K562 (cell line): Measurements from ENCODE around the gene PRPH2. TPM values are rescaled to one million over a fixed set of nuclear protein-coding genes. Genes with fewer than 3 reads are reported as not detected.

Experiments
- ATAC-seq: fragments of 200-7000 bp; cut with Tn5 transposase; 3 replicates; pipeline ENCODE4 v1.9.1; 2020; ENCODE audit warnings: moderate library complexity
- BruUV-seq: library from RNA; stranded (reverse); fragments of 400-500 nt; replicated peaks from 2 replicates; lab custom pipeline; 2021; lab: Mats Ljungman, UMichigan
- CTCF ChIA-PET: fragments of 300-600 bp; formaldehyde crosslinking; extraction: SDS; loops from one replicate; lab custom pipeline; 2021; ENCODE audit warnings: low intra/inter-chr PET ratio; lab: Yijun Ruan, JAX
- POLR2A ChIA-PET: fragments of 300-600, 350-650 bp; sonication (Branson Sonifier 250); formaldehyde crosslinking; extraction: SDS; loops from one replicate; lab custom pipeline; 2021; ENCODE audit warnings: antibody characterized with exemption, inconsistent platforms; lab: Yijun Ruan, JAX
- DNase-seq, 4 experiments: peaks; one replicate each; pipeline versions ENCODE4 v3.0.0 to v3.0.0-alpha.2; 2011 to 2018; ENCODE audit warnings: low spot score in 3 of 4, mixed read lengths in 3 of 4; ENCODE audit errors: extremely low read depth in 1 of 4
- FAIRE-seq: peaks from 2 replicates; lab custom pipeline; 2011; peaks lifted over from hg19 to GRCh38; lab: Jason Lieb, UNC
- H2AFZ ChIP-seq: 2 replicates; pipeline ENCODE4 v1.6.0; 2011; ENCODE audit warnings: low read depth, low read length, control low read depth, inconsistent platforms
- H3K27ac ChIP-seq: fragments of 200-600 bp; 3 replicates; pipeline ENCODE4 v1.8.0; 2011; ENCODE audit warnings: low read depth, mild to moderate bottlenecking, control low read depth, inconsistent platforms, low read length, moderate library complexity, mixed read lengths; ENCODE audit errors: extremely low read depth
- H3K27me3 ChIP-seq, 2 experiments: fragments of 300-600 bp in 1 of 2; 2 replicates in 1 of 2; 3 replicates in 1 of 2; pipeline versions ENCODE4 v1.6.0 to v1.8.0; 2011; ENCODE audit warnings: inconsistent platforms in 2 of 2, low read length in 2 of 2, mild to moderate bottlenecking in 1 of 2, mixed read lengths in 1 of 2, moderate library complexity in 1 of 2; ENCODE audit not compliant: control insufficient read depth in 2 of 2, insufficient read depth in 2 of 2
- H3K36me3 ChIP-seq: fragments of 300-600 bp; 3 replicates; pipeline ENCODE4 v1.8.0; 2011; ENCODE audit warnings: mild to moderate bottlenecking, low read length, inconsistent platforms; ENCODE audit not compliant: control insufficient read depth, insufficient read depth
- H3K4me1 ChIP-seq, 2 experiments: fragments of 200-600 bp in 1 of 2; replicated peaks in 1 of 2; 2 replicates in 1 of 2; 3 replicates in 1 of 2; pipeline versions ENCODE4 v1.5.1 to v1.8.0; 2011; ENCODE audit warnings: inconsistent platforms in 2 of 2, low read length in 2 of 2, mild to moderate bottlenecking in 1 of 2, mixed read lengths in 1 of 2, moderate library complexity in 1 of 2; ENCODE audit not compliant: control insufficient read depth in 2 of 2, insufficient read depth in 2 of 2
- H3K4me2 ChIP-seq: 2 replicates; pipeline ENCODE4 v1.6.1; 2011; ENCODE audit warnings: low read length, control low read depth, inconsistent platforms, mixed read lengths; ENCODE audit not compliant: insufficient read depth
- H3K4me3 ChIP-seq: fragments of 200-600 bp; sonication (generic), shearing (Covaris generic); 2 replicates; pipeline ENCODE4 v1.5.1; 2016; ENCODE audit warnings: control low read depth, inconsistent platforms
- H3K79me2 ChIP-seq: fragments of 200-600 bp; 3 replicates; pipeline ENCODE4 v1.8.0; 2011; ENCODE audit warnings: low read length, inconsistent platforms; ENCODE audit not compliant: control insufficient read depth, insufficient read depth
- H3K9ac ChIP-seq, 2 experiments: 2 replicates each; pipeline versions ENCODE4 v1.6.0 to v1.6.1; 2011; ENCODE audit warnings: low read depth in 2 of 2, low read length in 2 of 2, control low read depth in 1 of 2, inconsistent platforms in 1 of 2, mild to moderate bottlenecking in 1 of 2, mixed read lengths in 1 of 2; ENCODE audit not compliant: insufficient read depth in 1 of 2
- H3K9me1 ChIP-seq: one replicate; pipeline ENCODE4 v1.6.0; 2011; ENCODE audit warnings: inconsistent platforms, mild to moderate bottlenecking, low read length, moderate library complexity; ENCODE audit not compliant: control insufficient read depth, insufficient read depth
- H3K9me3 ChIP-seq: replicated peaks from 2 replicates; pipeline ENCODE4 v1.5.1; 2011; ENCODE audit warnings: low read depth, low read length, inconsistent platforms; ENCODE audit not compliant: control insufficient read depth, insufficient read depth
- H4K20me1 ChIP-seq: replicated peaks from 2 replicates; pipeline ENCODE4 v1.6.1; 2011; ENCODE audit warnings: low read length, inconsistent platforms, mixed read lengths; ENCODE audit not compliant: control insufficient read depth, insufficient read depth
- ATF1 ChIP-seq, 2 experiments: fragments of 450-650 bp in 1 of 2; IDR thresholded peaks; 2 replicates each; pipeline ENCODE4 v1.6.1; 2016; ENCODE audit warnings: missing compliant biosample characterization in 1 of 2, missing genetic modification characterization in 1 of 2
- BRD4 ChIP-seq: fragments of 200-600 bp; sonication (generic); IDR thresholded peaks from 2 replicates; pipeline ENCODE4 v1.6.1; 2017; ENCODE audit warnings: inconsistent platforms
- CTBP1 ChIP-seq: fragments of 450-650 bp; IDR thresholded peaks from 2 replicates; pipeline ENCODE4 v1.6.1; 2016; ENCODE audit warnings: borderline replicate concordance
- EP400 ChIP-seq: fragments of 450-650 bp; IDR thresholded peaks from 2 replicates; pipeline ENCODE4 v1.6.1; 2017; ENCODE audit warnings: antibody characterized with exemption, mild to moderate bottlenecking, moderate library complexity
- PML ChIP-seq: IDR thresholded peaks from 2 replicates; pipeline ENCODE4 v1.6.1; 2012; ENCODE audit warnings: low read length, inconsistent platforms
- POLR2AphosphoS5 ChIP-seq: IDR thresholded peaks from 2 replicates; pipeline ENCODE4 v1.6.1; 2011; ENCODE audit warnings: mild to moderate bottlenecking, low read depth, low read length, moderate library complexity; ENCODE audit not compliant: control insufficient read depth, insufficient read depth
- RBFOX2 ChIP-seq: fragments of 200-400 bp; formaldehyde crosslinking; IDR thresholded peaks from 2 replicates; pipeline ENCODE4 v1.6.1; 2017; ENCODE audit warnings: low read depth, mild to moderate bottlenecking, low read length, moderate library complexity
- SPI1 ChIP-seq: IDR thresholded peaks from 2 replicates; pipeline ENCODE4 v1.6.1; 2011; ENCODE audit warnings: low read depth, low read length, control low read depth, borderline replicate concordance
- TBP ChIP-seq: optimal IDR thresholded peaks from 2 replicates; pipeline ENCODE3; 2011; ENCODE audit warnings: low read depth, low read length, improper control_type of control experiment
- ZFP91 ChIP-seq: sonication (generic); formaldehyde crosslinking; IDR thresholded peaks from 2 replicates; pipeline ENCODE4 v1.8.0; 2022; ENCODE audit warnings: mild to moderate bottlenecking, missing genetic modification reagents
- ZMIZ1 ChIP-seq, 2 experiments: fragments of 150-350 bp in 1 of 2; IDR thresholded peaks; 2 replicates each; pipeline ENCODE4 v1.6.1; 2012 to 2016; ENCODE audit warnings: low read depth in 2 of 2, low read length in 2 of 2, mild to moderate bottlenecking in 1 of 2, moderate library complexity in 1 of 2
- ZNF76 ChIP-seq: fragments of 250-450 bp; sonication (Bioruptor Pico); IDR thresholded peaks from 2 replicates; pipeline ENCODE4 v1.4.0; 2020; ENCODE audit warnings: mild to moderate bottlenecking, moderate library complexity, borderline replicate concordance
- WGBS: fragments of 100-300 bp; shearing (Covaris generic); methylation state at CpG from one replicate; pipeline ENCODE4 v1.1.6; 2016; ENCODE audit warnings: low coverage, mixed read lengths; ENCODE audit not compliant: insufficient coverage; ENCODE audit errors: missing lambda C conversion rate; 5-methylcytosine and 5-hydroxymethylcytosine counted together
- in situ Hi-C: fragments of 300-500 bp; cut with MboI; formaldehyde crosslinking; loops from 4 replicates; pipeline ENCODE4 v1.15.0; 2018; ENCODE audit warnings: inconsistent platforms, mixed read lengths
- intact Hi-C: fragments of 100-400 bp; cut with micrococcal nuclease; formaldehyde crosslinking; loops from 2 replicates; pipeline ENCODE4 v1.14.2; 2022
- polyA plus RNA-seq, 8 experiments: library from polyadenylated mRNA; depleted of rRNA in 4 of 8; stranded (reverse) in 5 of 8; unstranded in 3 of 8; fragments of >200 nt; fragmentation: Nextera tagmentation in 2 of 8; fragmentation: Illumina TruSeq in 1 of 8; extraction: Ambion mirVana in 2 of 8; extraction: Trizol in 1 of 8; gene quantifications; 2 replicates each; pipeline versions ENCODE4 v1.2.1 to v1.2.3, GENCODE V29; 2011 to 2014; ENCODE audit warnings: inconsistent platforms in 1 of 8, missing spikeins in 1 of 8
- total RNA-seq, 7 experiments: library from RNA; depleted of rRNA in 6 of 7; stranded (reverse); fragments of >200 nt in 6 of 7; fragmentation: Illumina TruSeq in 2 of 7; extraction: Trizol in 2 of 7; gene quantifications; 2 replicates each; pipeline versions ENCODE4 v1.2.1 to v1.2.3, GENCODE V29; 2011 to 2021; ENCODE audit warnings: low replicate concordance in 1 of 7
- TF ChIP-seq, protein P1 (sequence below): sonication (generic); formaldehyde crosslinking; IDR thresholded peaks from 2 replicates; pipeline ENCODE4 v1.8.0; 2022; ENCODE audit warnings: missing genetic modification reagents, mild to moderate bottlenecking, moderate library complexity, borderline replicate concordance

PRPH2 gene
- total and polyA plus RNA-seq, 9 of the 15 experiments (the other 6 are each of a cell fraction or from before 2014, with no cell fraction given), result 0.03 to 0.11 (median 0.03) TPM; not detected in 5

DNA sequence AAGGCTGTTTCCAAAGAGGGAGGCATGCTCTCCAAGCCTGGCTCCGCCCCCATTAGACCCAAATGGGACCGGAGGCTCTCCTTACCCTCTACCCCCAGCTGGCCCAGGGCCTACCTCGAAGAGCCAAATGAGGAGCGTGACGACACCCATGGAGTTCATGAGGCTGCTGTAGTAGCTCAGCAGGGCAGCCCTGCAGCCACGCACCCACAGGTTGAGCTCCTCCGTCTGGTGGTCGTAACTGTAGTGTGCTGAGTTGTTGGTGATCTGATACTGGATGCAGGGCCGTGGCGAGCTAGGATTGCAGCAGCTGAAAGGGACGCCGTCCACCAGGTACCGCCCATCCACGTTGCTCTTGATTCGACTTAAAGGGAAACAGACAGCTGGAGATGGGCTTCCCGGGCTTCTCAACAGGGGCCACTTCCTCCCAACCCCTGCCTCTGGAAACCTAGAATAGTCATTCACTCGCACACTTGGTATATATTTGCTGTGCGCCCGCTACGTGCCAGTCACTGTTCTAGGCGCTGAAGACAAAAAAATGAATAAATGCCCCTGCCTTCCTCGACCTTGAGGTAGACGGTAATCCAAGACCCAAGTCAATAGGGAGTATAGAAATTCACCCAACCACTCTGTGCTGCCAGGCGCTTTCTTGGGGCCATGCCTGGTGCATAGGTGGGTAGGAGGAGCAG is 18.0 kb downstream of the PRPH2 start:
- H3K27me3 ChIP-seq, result no peaks in the 10 kb centered on the region; a peak in 1 of 5 replicates
- intact Hi-C loops, result no loop called here
- in situ Hi-C loops, result no loop called here
- BruUV-seq, result no TSS peak
- CTCF ChIA-PET, result no interaction called here
- ATAC-seq, result peak; percentile 71
- 0 out of 2 replicates have a peak, but pooled peaks have one; percentile 10 for TF ChIP-seq EP400
- TF ChIP-seq POLR2AphosphoS5, result 0 out of 2 replicates have a peak, but pooled peaks have one; percentile 49
- 0 out of 2 replicates have a peak, but pooled peaks have one; percentile 8 for TF ChIP-seq CTBP1
- TF ChIP-seq ZFP91 (CRISPR knock-in tag), result peak; percentile 73; the same call in 1 of the 2 replicates
- no peak for TF ChIP-seq ZNF76 (CRISPR knock-in tag)
- TF ChIP-seq, protein P1, sequence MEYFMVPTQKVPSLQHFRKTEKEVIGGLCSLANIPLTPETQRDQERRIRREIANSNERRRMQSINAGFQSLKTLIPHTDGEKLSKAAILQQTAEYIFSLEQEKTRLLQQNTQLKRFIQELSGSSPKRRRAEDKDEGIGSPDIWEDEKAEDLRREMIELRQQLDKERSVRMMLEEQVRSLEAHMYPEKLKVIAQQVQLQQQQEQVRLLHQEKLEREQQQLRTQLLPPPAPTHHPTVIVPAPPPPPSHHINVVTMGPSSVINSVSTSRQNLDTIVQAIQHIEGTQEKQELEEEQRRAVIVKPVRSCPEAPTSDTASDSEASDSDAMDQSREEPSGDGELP (CRISPR knock-in tag), result 0 out of 2 replicates have a peak, but pooled peaks have one; percentile 39
- peak; percentile 60 for TF ChIP-seq TBP
- TF ChIP-seq ZMIZ1 (IDR thresholded peaks at IDR 0.05; ENCODE audit: low read depth in 2 of 2, low read length in 2 of 2), result 0 out of 4 replicates have a peak, but pooled peaks of 1 of the 2 experiments have one; percentile 21
- TF ChIP-seq SPI1, result peak; percentile 25; the same call in 1 of the 2 replicates
- no peak for TF ChIP-seq ATF1 (CRISPR knock-in tag; IDR thresholded peaks at IDR 0.05)
- 0 out of 2 replicates have a peak, but pooled peaks have one; percentile 14 for TF ChIP-seq ATF1 (tag; IDR thresholded peaks at IDR 0.05)
- no peak for TF ChIP-seq BRD4
- TF ChIP-seq RBFOX2, result peak; percentile 55
- no peak for TF ChIP-seq PML
- TF ChIP-seq, all 486 proteins: peak for 10
- Histone ChIP-seq H3K27ac (no peak overlapping the region), H3K4me1 (peaks cover 6 to 13% of the 10 kb centered on the region in 2 experiments; a peak in 4 of 5 replicates), H3K4me3 (no peak overlapping the region), H3K9me1 (no peaks in the 10 kb centered on the region), H3K4me2 (peak overlapping the region; percentile 15; the same call in 1 of the 2 replicates), H3K9ac (peak overlapping the region in 1 of 2 experiments; percentile 89; a peak in 2 of 4 replicates), H3K36me3 (no peaks in the 10 kb centered on the region), H2AFZ (peak overlapping the region; percentile 76), H3K79me2 (no peaks in the 10 kb centered on the region), H3K9me3 (no peaks in the 10 kb centered on the region), H4K20me1 (no peaks in the 10 kb centered on the region)
- POLR2A ChIA-PET, result interaction anchor here (0.5 to 1.4 kb wide), 9 partner anchors 9 to 925 kb away, joined by 3 to 4 read pairs (median 3); partner anchors contain the start of gene RPL7L1
- peak; percentile 59 for FAIRE-seq
- 36% methylated on average over 24 of the region's 24 CpGs for WGBS
- DNase-seq, result peak in 1 of 4 experiments; percentile 36
